Right lobe of liver (tissue), 4 donors: ENCODE results near the gene RRP1.

Experiments used
- CTCF ChIP-seq, 4 donors: fragments of 200-600 bp in 3 of 4; fragments of 450-650 bp in 1 of 4; IDR thresholded peaks; one replicate each; pipeline versions ENCODE4 v1.5.1 to v1.8.0; 2016 to 2022; ENCODE audit warnings: antibody characterized with exemption in 4 of 4, mild to moderate bottlenecking in 2 of 4
- POLR2A ChIP-seq: fragments of 450-650 bp; IDR thresholded peaks from one replicate; pipeline ENCODE4 v1.6.1; 2017; ENCODE audit warnings: antibody characterized with exemption, mild to moderate bottlenecking
- donor health status: DM: no; HTN: no; CAD: no.
- donor health status: DM: no; HTN: no; CAD: no.
- donor health status: DM: no; HTN: yes; CAD: no.

GRCh38 chr21:43768868-43769167 is 20.6 kb upstream of the RRP1 start:
- TF ChIP-seq CTCF (IDR thresholded peaks at IDR 0.05), result no peak
- TF ChIP-seq POLR2A, result no peak
